GM19468 (cell line): ENCODE results near the gene YBEY.
A peak's percentile ranks its signal among the peaks of the same experiment; 100 is the strongest.
"Not testable (repeated sequence)": the region's sequence is repeated elsewhere in the genome, so short reads cannot be mapped to it uniquely, and the experiment has no call there.

ENCODE experiments used
- ATAC-seq: cut with Tn5 transposase; IDR thresholded peaks from one replicate; pipeline ENCODE4 v1.9.1; 2021; ENCODE audit warnings: mild to moderate bottlenecking, moderate library complexity, moderate number of reproducible peaks; ENCODE audit not compliant: unreplicated experiment; ENCODE audit errors: extremely low read depth

Gene YBEY

GRCh38 chr21:46285761-46286647, at the start of gene YBEY:
Gene YBEY (plus strand): TSS chr21:46286342. CDS start chr21:46286914, 572 bp downstream.
- ATAC-seq = peak; percentile 37

- no peak for ATAC-seq
Measured at GRCh38 chr21:46237474-46237873, 48.7 kb upstream of the YBEY start.

- ATAC-seq = no peak
Measured at GRCh38 chr21:46239817-46240325, 46.3 kb upstream of the YBEY start.

GRCh38 chr21:46241577-46241976, 44.6 kb upstream of the YBEY start:
- ATAC-seq = not testable (repeated sequence)

- ATAC-seq = no peak
Measured at GRCh38 chr21:46243325-46243724, 42.8 kb upstream of the YBEY start.

GRCh38 chr21:46243960-46244361, 42.2 kb upstream of the YBEY start:
- no peak for ATAC-seq

GRCh38 chr21:46244602-46245001, 41.5 kb upstream of the YBEY start:
- ATAC-seq = no peak

GRCh38 chr21:46245213-46245915, 40.8 kb upstream of the YBEY start:
- no peak for ATAC-seq

- no peak for ATAC-seq
Measured at GRCh38 chr21:46246345-46246744, 39.8 kb upstream of the YBEY start.

GRCh38 chr21:46247699-46248421, 38.3 kb upstream of the YBEY start:
- no peak for ATAC-seq

GRCh38 chr21:46248422-46248782, 37.7 kb upstream of the YBEY start:
- no peak for ATAC-seq

GRCh38 chr21:46248827-46249226, 37.3 kb upstream of the YBEY start:
- no peak for ATAC-seq

- no peak for ATAC-seq
Measured at GRCh38 chr21:46250146-46250725, 35.9 kb upstream of the YBEY start.

- no peak for ATAC-seq
Measured at GRCh38 chr21:46252840-46253239, 33.3 kb upstream of the YBEY start.

- no peak for ATAC-seq
Measured at GRCh38 chr21:46253610-46254124, 32.5 kb upstream of the YBEY start.

GRCh38 chr21:46254208-46254975, 31.8 kb upstream of the YBEY start:
- no peak for ATAC-seq

- no peak for ATAC-seq
Measured at GRCh38 chr21:46255166-46255565, 31.0 kb upstream of the YBEY start.

GRCh38 chr21:46255758-46256337, 30.3 kb upstream of the YBEY start:
- no peak for ATAC-seq

- no peak for ATAC-seq
Measured at GRCh38 chr21:46256501-46256994, 29.6 kb upstream of the YBEY start.
